ENCODE measurements around the gene TMEM119. TPM values are rescaled to one million over a fixed set of nuclear protein-coding genes. Genes with fewer than 3 reads are reported as not detected.
A peak's percentile ranks its signal among the peaks of the same experiment; 100 is the strongest.
"Not testable (repeated sequence)": the region's sequence is repeated elsewhere in the genome, so short reads cannot be mapped to it uniquely, and the experiment has no call there.

Gene TMEM119
- total RNA-seq, 1 donor from 2014 or later, result 1.3 TPM

DNA sequence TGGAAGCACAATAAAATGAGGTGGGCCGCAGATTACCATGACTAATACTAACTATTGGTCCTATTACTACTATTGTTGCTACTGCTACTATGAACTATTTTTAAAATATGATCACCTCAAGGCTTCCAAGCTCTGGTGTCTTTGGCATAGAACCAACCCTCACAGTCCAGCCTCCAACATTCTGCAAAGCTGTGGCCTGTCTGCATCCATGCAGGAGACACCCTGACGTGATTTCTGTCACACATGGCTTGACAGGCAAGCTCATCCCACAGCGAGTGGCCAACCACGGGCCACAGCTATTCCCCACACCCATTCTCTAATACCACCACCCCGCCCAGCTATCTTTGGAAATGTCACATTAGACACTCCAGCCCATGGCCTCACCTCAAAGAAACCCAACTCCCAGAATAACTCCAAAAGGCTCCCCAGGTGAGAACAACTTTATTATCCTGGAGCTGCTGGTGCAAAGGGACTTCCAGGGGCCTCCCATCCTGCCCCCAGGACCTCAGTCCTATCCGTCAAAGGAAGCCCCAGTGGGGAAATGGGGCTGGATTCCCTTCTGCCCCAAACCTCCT, 21.1 kb downstream of the TMEM119 start:
- intact Hi-C loops (cut with DNase I), result no loop called here
- DNase-seq (ENCODE audit: missing footprints) (no peak), ATAC-seq (peak; percentile 45)

DNA sequence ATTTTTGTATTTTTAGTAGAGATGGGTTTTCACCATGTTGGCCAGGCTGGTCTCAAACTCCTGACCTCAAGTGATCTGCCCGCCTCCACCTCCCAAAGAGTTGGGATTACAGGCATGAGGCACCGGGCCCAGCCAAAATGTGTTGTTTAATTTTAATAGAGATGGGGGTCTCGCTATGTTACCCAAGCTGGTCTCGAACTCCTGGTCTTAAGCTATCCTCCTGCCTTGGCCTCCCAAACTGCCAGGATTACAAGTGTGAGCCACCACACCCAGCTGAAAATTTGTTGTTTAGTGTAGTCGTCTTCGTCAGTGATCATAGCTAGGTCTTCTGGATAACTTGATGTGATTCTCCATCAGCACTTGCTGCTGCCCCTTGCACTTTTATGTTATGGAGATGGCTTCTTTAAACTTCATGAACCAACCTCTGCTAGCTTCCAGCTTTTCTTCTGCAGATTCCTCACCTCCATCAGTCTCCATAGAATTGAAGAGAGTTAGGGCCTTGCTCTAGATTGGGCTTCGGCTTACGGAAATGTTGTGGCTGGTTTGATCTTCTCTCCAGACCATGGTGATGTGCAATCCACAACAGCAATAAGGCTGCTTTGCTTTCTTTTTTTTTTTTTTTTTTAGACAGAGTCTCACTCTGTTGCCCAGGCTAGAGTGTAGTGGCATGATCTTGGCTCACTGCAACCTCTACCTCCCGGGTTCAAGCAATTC, 22.5 kb downstream of the TMEM119 start:
- ATAC-seq (no peak), DNase-seq (ENCODE audit: missing footprints) (no peak)
- intact Hi-C loops (cut with DNase I), result no loop called here

DNA sequence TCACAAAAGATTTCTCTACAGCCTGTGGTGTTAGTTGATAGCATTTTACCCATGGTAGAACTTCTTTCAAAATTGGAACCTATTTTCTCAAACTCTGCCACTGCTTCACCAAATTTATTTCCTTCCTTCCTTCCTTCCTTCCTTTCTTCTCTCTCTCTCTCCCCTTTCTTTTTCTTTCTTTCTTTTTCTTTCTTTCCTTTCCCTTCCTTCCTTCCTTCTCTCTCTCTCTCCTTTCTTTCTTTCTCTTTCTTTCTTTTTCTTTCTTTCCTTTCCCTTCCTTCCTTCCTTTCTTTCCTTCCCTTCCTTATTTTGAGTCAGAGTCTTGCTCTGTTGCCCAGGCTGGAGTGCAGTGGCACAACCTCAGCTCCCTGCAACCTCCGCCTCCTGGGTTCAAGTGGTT, 23.6 kb downstream of the TMEM119 start:
- intact Hi-C loops (cut with DNase I); DNase-seq (ENCODE audit: missing footprints); ATAC-seq: not testable (repeated sequence)

DNA sequence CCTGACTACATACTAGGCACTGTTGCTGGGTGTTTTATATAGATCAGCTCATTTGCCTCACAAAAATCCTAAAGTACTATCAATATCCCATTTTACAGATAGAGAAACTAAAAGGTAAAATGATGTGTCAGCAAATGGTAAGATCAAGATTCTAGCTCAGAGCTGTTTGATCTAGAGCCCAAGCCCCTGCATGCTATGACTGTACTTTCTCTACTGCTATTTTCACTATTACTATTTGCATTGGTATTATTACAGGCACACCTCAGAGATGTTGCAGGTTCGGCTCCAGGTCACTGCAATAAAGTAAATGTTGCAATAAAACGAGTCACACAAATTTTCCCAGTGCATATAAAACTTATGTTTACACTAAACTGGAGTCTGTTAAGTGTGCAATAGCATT, 24.6 kb downstream of the TMEM119 start:
- no peak for ATAC-seq
- no peak for DNase-seq (ENCODE audit: missing footprints)
- intact Hi-C loops (cut with DNase I), result no loop called here

DNA sequence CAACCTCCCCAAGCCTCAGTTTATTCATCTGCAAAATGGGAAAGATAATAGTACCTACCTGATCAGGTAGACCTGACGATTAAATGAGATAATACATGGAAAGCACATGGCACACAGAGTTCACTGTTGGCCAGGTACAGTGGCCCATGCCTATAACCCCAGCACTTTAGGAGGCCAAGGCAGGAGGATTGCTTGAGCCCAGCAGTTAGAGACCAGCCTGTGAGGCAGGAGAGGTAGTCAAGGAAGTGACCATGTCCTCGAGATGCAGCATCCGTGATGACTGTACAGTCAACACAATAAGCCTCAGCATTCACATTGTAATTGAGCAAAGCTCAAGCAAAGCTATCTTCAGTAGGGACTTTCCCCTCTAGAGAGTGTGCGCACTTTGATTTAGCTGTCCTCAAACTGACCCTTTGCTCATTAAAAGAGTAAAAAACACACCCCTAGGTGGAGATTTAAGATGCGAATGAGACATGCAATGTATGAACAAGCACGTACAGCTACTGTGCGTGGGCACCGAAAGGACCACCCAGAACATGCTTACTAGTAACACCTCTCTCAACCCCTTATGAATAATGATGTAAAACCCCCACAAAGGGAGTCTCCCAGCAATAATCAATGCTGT, 25.6 kb downstream of the TMEM119 start:
- ATAC-seq (no peak), DNase-seq (ENCODE audit: missing footprints) (no peak)
- intact Hi-C loops (cut with DNase I), result no loop called here

DNA sequence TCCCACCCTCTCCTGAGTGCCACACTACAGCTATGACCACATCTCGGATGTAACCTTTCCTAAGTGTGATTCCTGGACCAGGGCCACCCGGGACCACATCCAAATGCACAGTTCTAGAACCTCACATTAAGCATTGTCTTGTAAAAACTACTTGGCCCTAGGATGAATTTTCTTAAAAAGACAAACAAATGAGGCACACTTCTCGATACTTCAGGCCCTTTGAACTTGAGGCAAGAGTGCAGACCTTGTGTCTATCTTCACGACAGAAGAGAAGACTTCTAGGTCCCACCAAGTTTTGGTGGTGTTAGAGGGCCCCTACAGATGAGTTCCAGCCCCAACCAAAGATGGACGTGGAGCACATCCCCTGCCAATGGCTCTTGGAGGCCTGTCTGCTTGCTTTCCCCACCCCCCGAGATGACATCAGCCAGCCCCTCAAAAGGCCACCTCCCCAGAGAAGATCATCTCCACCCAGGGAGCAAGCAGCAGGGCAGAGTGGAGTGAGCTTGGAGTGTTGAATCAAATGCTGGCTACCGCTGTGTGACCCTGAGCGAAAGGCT, 26.2 kb downstream of the TMEM119 start:
- no peak for ATAC-seq
- no peak for DNase-seq (ENCODE audit: missing footprints)

DNA sequence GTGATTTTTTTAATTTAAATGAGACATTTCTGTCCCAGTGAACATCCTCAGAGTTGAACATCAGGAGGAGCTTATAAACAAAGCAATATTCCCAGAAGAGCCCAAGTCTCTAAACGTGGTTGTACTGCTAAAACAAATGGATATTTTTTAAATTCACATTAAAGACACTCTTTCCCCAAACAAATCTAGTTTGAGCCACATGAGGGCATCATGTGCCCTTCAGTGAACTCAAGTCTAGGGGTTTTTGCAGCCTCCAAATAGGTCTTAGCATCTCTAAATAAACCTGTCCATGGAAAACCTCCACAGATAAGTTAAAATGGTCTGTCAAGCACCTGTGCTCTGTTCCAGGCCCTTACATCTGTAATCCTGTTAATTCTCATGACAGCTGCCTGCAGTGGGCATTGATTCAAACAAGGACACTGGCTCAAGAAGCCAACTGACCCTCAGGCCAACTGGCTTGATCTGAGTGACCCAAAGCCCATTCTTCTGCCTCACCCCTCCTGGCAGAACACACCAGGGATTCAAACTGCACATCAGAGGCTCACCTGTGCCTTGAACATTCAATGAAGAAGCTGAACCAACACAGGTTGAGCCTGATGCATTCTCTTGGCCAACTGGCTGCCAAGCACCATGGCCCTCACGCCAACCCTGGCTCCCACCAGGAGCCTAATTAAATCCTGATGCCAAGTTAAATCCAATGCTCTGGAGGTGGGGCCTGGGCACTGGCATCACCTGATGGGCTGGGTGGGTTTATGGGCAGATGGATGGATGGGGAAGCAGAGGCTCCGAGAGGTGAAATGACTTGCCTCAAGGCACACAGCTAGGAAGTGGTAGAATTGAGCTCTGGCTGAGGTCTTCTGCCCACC, 26.9 kb downstream of the TMEM119 start:
- ATAC-seq, result no peak
- intact Hi-C loops (cut with DNase I), result no loop called here
- DNase-seq (ENCODE audit: missing footprints), result no peak

More for the DNA sequence above, 26.2 kb downstream of the TMEM119 start:
- intact Hi-C loops (cut with DNase I), result no loop called here

DNA sequence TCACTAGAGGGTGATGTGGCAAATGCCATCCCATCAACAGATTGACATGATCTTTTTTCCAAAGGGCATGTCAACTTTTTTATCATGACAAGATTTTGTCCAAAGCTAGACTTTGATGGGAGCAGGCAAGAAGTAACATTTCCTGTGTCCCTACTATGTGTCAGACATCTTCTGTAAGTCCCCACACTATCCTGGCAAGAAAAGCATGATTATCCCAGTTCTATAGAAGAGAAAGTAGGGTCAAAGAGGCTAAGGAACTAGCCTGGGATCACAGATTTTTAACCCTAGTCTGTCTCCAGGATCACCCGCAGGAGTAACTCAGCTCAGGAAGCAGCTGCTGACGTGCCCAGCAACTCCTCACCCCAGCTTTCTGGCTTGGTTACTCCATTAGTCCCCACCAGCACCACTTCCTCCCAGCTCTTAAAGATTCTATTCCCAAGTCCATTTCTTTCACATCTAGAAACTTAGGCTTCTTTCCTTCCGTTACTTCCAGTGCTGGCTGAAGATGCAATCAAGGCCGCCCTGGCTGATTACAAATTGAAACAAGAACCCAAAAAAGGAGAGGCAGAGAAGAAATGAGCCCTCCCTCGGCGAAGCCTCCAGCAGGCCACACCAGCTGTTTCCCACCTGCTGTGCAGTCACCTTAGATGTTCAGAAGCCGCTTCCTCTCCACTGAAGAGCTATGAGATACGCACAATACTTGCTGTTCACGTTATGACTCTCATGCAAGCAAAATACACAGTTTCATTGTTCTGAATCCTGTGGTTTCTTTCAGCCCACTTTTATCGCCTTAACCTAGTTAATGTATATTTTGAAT, 29.3 kb downstream of the TMEM119 start:
- DNase-seq (ENCODE audit: missing footprints), result no peak
- no peak for ATAC-seq
- intact Hi-C loops (cut with DNase I), result no loop called here

DNA sequence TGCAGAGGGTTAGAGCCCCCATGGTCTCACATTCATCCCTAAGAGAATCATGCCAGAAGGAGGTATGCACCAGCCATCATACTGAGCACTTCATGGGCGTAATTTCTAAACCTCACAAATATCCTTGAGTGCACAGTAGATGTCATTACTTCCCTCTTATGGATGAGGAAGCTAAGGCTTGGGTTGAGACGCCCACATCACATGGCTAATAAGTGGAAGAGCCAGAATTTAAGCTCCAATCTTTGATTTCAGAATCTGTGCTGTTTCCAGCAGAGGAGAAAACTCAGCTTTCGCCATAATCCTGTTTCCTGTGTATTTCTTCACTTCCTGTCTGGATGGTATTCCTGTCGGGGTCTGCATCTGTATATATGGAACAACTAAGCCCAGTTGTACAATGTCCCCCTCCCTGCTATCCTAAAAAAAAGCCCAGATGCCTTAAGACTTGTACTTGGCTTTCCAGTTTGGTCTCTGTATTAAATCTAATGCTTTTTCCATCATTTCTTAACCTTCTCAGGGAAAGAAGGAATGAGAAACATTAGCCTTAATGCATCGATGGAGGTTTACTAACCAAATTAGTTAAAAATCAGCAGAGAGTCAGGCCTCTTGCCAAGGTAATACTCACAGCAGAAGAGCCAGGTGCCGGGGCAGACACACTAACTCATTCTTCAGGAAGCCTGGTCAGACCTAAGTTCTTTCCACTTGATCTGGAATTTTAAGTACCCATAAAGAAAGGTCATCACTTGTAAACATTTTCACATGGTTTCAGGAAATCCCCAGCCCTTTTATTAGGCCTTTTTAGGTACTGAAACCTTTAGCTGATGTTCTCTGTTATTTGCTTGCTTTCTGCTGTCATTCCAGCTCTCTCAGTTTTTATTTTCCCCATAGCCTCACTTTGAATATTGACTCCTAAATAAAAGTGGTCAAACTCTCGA, 30.2 kb downstream of the TMEM119 start:
- no peak for ATAC-seq
- DNase-seq (ENCODE audit: missing footprints), result no peak
- intact Hi-C loops (cut with DNase I), result no loop called here

DNA sequence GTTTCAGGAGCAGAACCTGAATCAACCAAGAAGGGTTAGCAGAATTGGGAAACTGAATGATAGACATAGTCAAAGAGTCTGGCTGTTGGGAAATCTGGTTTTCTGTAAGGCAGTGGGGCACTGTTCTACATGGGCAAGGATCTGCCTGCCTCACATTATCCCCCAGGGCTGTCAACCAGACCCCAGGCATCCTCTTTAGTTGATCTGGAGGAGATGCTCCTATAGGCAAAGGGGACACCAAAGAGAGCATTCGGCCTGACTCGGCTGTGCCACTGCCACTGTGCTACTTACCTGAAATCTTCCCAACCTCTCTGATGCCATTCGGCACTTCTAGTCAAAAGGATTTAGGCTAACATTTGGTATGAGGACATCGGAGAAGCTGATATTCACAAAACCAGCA, 31.4 kb downstream of the TMEM119 start:
- DNase-seq (ENCODE audit: missing footprints), result no peak
- ATAC-seq, result no peak
- intact Hi-C loops (cut with DNase I), result no loop called here

DNA sequence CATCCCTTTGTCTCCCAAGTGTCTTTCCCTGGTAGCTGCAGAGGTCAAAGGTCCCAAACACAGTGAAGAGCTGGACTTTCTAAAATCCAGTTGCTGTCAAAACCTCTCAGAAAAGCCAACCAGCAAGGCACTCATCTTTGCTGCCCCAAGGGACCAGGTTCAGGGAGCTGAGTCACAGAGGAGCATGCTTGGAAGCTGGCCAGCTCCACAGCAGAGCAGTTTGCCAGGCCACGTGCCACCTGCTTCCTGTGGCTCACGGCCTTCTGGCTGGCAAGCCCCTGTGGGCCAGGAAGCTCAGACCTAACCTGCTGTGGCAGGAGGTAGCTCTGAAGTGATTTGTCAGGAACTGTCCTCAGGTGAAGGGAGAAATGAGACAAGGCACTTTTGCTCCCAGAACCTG, 31.9 kb downstream of the TMEM119 start:
- intact Hi-C loops (cut with DNase I), result no loop called here
- DNase-seq (ENCODE audit: missing footprints), result peak; percentile 81
- ATAC-seq, result no peak

DNA sequence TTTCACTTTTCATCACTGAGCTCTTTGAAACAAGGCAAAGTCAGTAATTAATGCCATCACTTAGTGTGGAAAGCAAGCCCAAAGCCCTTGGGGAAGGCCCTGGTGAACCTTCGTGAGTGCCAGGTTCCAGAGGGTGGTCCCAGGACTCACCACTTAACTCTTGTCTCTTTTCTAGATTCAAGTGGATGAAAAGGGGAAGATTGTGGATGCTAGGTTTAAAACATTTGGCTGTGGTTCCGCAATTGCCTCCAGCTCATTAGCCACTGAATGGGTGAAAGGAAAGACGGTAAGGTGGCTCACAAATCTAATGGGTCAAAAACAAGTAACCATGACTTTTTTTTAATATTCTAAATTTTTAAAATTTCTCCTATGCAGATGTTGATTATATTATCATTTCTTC, 32.7 kb downstream of the TMEM119 start:
- intact Hi-C loops (cut with DNase I), result no loop called here
- no peak for ATAC-seq
- no peak for DNase-seq (ENCODE audit: missing footprints)

DNA sequence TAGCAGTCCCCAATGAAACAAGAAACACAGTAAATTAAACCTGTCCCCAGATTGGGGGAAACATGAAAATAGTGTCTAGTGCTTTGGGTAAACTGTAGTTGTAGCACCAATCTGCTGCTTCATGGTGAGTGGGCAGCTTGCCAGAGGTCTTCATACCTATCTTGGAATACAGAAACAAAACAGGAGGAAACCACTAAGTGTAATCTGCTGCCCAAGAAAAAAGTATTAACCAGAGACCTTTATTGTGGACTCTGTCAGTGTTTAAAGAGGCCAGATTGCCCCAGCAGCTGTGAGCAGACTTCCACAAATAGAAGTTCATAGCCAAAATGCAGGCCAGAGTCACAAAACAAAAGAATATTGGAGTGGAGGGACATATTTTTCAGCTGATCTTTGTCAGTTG, 33.2 kb downstream of the TMEM119 start:
- ATAC-seq (no peak), DNase-seq (ENCODE audit: missing footprints) (no peak)
- intact Hi-C loops (cut with DNase I), result loop anchor here (5.0 kb wide), 1 partner anchor 388 kb away; no protein-coding TSS in a partner anchor

DNA sequence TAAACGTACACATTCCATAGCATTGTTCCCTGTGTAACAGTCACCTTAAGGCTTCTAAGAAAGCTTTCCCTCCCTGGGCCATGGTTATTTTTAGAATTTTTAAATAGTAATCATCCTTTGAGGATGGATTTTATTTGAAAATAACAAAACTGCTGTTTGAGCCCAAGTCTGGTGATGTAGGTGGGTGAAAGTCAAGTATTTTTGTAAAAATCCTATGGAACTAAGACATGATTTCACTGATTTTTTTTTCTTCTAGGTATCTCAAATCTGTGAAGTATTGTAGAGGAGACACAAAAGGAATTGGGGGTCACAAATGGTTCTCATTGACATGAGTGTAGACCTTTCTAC, 34.1 kb downstream of the TMEM119 start:
- ATAC-seq, result no peak
- no peak for DNase-seq (ENCODE audit: missing footprints)
- intact Hi-C loops (cut with DNase I), result loop anchor here (1.0 to 5.0 kb wide), 4 partner anchors 55 to 529 kb away; partner anchors contain the start of gene ALKBH2

DNA sequence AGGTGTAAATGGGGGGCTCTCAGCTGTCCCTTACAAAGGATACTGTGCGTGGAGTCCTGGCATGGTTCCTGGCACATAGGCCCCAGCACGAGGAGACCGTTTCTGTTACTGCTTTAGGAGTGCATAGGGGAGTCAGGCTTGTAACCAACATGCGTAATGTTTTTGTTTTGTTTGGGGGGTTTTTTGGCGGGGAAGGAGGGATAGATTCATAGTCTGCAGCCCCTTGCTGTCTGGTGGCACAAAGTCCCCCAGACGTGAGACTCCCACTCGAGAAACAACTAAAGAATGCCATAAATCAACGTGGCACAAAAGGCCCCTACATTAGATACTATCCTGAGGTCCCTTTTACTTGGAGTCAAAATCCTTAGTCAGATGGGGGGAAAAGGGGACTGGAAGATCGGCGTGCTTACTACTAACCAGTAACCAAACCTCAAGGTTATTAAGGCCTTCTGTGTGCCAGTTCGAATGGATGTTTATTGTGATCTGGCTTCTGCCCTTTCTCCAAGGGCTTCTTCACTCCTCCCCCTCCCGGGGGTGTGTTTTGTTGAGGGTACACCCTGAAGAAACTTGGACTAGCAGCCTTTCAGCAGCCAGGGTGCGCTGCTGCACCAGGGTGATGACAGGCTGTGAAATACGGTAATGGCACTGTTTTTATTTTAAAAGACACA, 34.6 kb downstream of the TMEM119 start:
- intact Hi-C loops (cut with DNase I), result loop anchor here (1.0 to 5.0 kb wide), 4 partner anchors 55 to 530 kb away; partner anchors contain the start of gene ALKBH2
- DNase-seq (ENCODE audit: missing footprints) (peak; percentile 92), ATAC-seq (peak; percentile 61)

DNA sequence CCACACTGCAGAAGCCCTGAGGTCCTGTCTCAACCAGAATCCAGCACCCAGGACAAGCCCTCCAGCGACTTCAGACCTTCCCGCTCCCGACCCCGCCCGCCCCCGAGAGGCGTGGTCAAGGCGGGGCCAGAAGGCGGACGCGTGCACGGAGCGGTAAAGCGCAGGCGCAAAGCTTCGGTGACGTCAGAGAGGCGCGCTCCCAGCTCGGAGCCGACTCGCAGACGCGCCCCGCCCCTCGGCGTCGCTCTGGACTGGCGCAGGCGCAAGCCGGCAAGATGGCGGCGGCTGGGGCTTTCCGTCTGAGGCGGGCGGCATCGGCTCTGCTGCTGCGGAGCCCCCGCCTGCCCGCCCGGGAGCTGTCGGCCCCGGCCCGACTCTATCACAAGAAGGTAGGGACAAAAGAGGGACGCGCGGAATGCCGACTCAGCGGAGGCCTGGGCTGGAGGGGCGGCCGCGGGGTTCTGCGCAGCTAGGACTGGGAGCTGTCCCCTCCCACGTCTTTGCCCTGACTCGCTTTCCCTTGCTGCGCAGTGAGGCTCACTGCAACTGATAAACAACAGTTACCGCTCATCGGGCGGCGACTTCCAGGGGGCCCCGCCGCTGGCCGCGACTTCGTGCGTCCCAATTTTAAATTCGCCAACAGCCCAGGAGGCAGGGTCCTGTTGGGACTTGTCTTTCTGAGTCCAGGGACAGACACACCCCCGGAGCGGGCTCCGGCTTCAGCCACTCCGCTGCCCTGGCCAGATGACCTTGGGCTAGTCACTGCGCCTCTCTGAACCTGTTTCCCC, 35.3 kb downstream of the TMEM119 start, which contains the start of gene ISCU:
Gene ISCU (plus strand): TSS at position 249 of the 788 bp plus-strand sequence. CDS start 27 bp downstream, at position 276.
- DNase-seq (ENCODE audit: missing footprints), result peak; percentile 98
- ATAC-seq, result peak; percentile 91
- intact Hi-C loops (cut with DNase I), result loop anchor here (1.0 to 5.0 kb wide), 4 partner anchors 56 to 530 kb away; partner anchors contain the start of gene ALKBH2
